Vagina (tissue), 2 donors: ENCODE measurements around the gene CFAP97D1. TPM values are rescaled to one million over a fixed set of nuclear protein-coding genes. Genes with fewer than 3 reads are reported as not detected.

Source experiments
- DNase-seq, 2 donors: peaks; one replicate each; pipeline ENCODE4 v3.0.0-alpha.2; 2017; ENCODE audit errors: extremely low spot score in 2 of 2
- H3K27ac ChIP-seq: fragments of 200-600 bp; sonication (generic); one replicate; pipeline ENCODE4 v1.5.1; 2019
- H3K27me3 ChIP-seq: fragments of 200-600 bp; sonication (generic); one replicate; pipeline ENCODE4 v1.5.1; 2019
- H3K36me3 ChIP-seq, 2 donors: fragments of 200-600 bp; sonication (generic); one replicate each; pipeline ENCODE4 v1.5.1; 2017 to 2019
- H3K4me1 ChIP-seq: fragments of 200-600 bp; sonication (generic); one replicate; pipeline ENCODE4 v1.5.1; 2019
- H3K4me3 ChIP-seq, 2 donors: fragments of 200-600 bp; sonication (generic); 1 replicate in 1 of 2; 2 replicates in 1 of 2; pipeline ENCODE4 v1.5.1; 2016 to 2019
- H3K9me3 ChIP-seq: fragments of 200-600 bp; sonication (generic); one replicate; pipeline ENCODE4 v1.5.1; 2019
- CTCF ChIP-seq, 3 experiments: fragments of 450-650 bp in 2 of 3; fragments of 200-600 bp in 1 of 3; sonication (generic) in 1 of 3; IDR thresholded peaks; one replicate each; pipeline ENCODE4 v1.5.1; 2017 to 2019; ENCODE audit warnings: antibody characterized with exemption in 3 of 3, mild to moderate bottlenecking in 2 of 3, moderate library complexity in 2 of 3
- POLR2A ChIP-seq, 2 donors: fragments of 450-650 bp; IDR thresholded peaks; one replicate each; pipeline ENCODE4 v1.6.1; 2017; ENCODE audit warnings: antibody characterized with exemption in 2 of 2, mild to moderate bottlenecking in 2 of 2, moderate library complexity in 2 of 2
- POLR2AphosphoS5 ChIP-seq, 2 donors: sonication (generic); formaldehyde crosslinking; IDR thresholded peaks; one replicate each; pipeline ENCODE4 v1.9.0; 2017; ENCODE audit warnings: antibody characterized with exemption in 2 of 2, mild to moderate bottlenecking in 2 of 2, low read depth in 1 of 2; ENCODE audit not compliant: insufficient read depth in 1 of 2
- intact Hi-C: fragments of 100-400 bp; cut with DNase I; formaldehyde crosslinking; loops from one replicate; pipeline ENCODE4 v1.15.1; 2023
- total RNA-seq: library from RNA; depleted of rRNA; stranded (reverse); fragments of >200 nt; gene quantifications from one replicate; pipeline ENCODE4 v1.2.3, GENCODE V29; 2016

CFAP97D1 gene
- total RNA-seq, 1 donor from 2014 or later = not detected

- Histone ChIP-seq H3K4me3 (no peak overlapping the region), H3K27me3 (no peaks in the 10 kb centered on the region), H3K9me3 (no peaks in the 10 kb centered on the region), H3K4me1 (no peaks in the 10 kb centered on the region), H3K27ac (no peak overlapping the region), H3K36me3 (peaks cover 0 to 22% of the 10 kb centered on the region in 2 donors)
- DNase-seq = no peak
- TF ChIP-seq CTCF (IDR thresholded peaks at IDR 0.05) (peak; percentile 46 to 55 (median 49)), POLR2A (IDR thresholded peaks at IDR 0.05) (no peak)
- intact Hi-C loops = no loop called here
Observed at GRCh38 chr17:43766413-43767052, 13.7 kb upstream of the CFAP97D1 start.

DNA sequence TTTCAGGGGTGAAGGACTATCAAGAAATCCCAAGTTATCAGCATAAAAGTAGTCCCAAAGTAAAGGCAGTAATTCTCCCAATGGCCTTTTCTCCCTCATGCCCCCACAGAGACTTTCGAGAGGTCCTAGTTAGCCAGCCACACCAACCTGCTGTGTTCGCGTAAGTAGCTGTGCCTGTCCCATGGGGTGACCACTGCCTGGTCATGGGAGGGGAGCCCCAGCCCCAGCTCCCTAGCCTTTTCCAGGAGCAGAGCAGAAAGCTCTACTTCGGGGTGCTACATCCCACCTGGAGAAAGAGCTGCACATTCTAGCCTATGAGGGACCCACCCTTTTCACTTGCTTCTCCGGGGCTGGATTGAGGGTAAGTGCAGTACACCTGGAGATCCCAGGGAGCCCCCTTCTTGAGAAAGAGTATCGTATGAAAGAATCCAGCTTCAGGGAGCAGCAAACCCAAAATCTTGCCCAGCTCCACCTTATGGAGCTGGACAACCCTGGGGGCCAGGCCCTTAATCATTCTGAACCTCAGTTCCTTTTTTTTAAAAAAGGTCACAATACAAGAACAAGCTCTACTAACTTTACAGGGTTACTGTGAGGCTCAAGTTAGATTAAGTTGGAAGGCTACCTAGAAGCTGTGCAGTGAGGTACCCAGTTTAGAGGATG lies 13.1 kb upstream of the CFAP97D1 start:
- Histone ChIP-seq H3K27me3 (no peaks in the 10 kb centered on the region), H3K27ac (no peak overlapping the region), H3K4me1 (no peaks in the 10 kb centered on the region), H3K36me3 (peaks cover 0 to 27% of the 10 kb centered on the region in 2 donors), H3K9me3 (no peaks in the 10 kb centered on the region), H3K4me3 (no peak overlapping the region)
- DNase-seq = no peak
- intact Hi-C loops = no loop called here
- TF ChIP-seq POLR2A (IDR thresholded peaks at IDR 0.05) = no peak
- TF ChIP-seq POLR2AphosphoS5 (IDR thresholded peaks at IDR 0.05; ENCODE audit: insufficient read depth in 1 of 2, low read depth in 1 of 2) = no peak
- no peak for TF ChIP-seq CTCF (IDR thresholded peaks at IDR 0.05)

GRCh38 chr17:43767713-43768059 lies 12.5 kb upstream of the CFAP97D1 start:
- Histone ChIP-seq H3K9me3 (no peaks in the 10 kb centered on the region), H3K27ac (no peak overlapping the region), H3K36me3 (peaks cover 0 to 32% of the 10 kb centered on the region in 2 donors), H3K4me1 (no peaks in the 10 kb centered on the region), H3K4me3 (no peak overlapping the region), H3K27me3 (no peaks in the 10 kb centered on the region)
- TF ChIP-seq POLR2AphosphoS5 (IDR thresholded peaks at IDR 0.05; ENCODE audit: insufficient read depth in 1 of 2, low read depth in 1 of 2) = no peak
- no peak for DNase-seq
- intact Hi-C loops = no loop called here

- no peak overlapping the region for H3K27ac ChIP-seq
- no peak for DNase-seq
- no peaks in the 10 kb centered on the region for H3K27me3 ChIP-seq
- no peaks in the 10 kb centered on the region for H3K4me1 ChIP-seq
- H3K4me3 ChIP-seq = no peak overlapping the region
- intact Hi-C loops = no loop called here
- peaks cover 0 to 39% of the 10 kb centered on the region in 2 donors for H3K36me3 ChIP-seq
- TF ChIP-seq POLR2AphosphoS5 (IDR thresholded peaks at IDR 0.05; ENCODE audit: insufficient read depth in 1 of 2, low read depth in 1 of 2) (peak in 1 of 2 donors; percentile 24), CTCF (IDR thresholded peaks at IDR 0.05) (no peak), POLR2A (IDR thresholded peaks at IDR 0.05) (no peak)
- H3K9me3 ChIP-seq = no peaks in the 10 kb centered on the region
Observed at GRCh38 chr17:43768382-43768781, 11.9 kb upstream of the CFAP97D1 start.

- Histone ChIP-seq H3K4me1 (no peaks in the 10 kb centered on the region), H3K4me3 (no peak overlapping the region), H3K36me3 (peaks cover 0 to 44% of the 10 kb centered on the region in 2 donors), H3K9me3 (no peaks in the 10 kb centered on the region), H3K27ac (no peak overlapping the region), H3K27me3 (no peaks in the 10 kb centered on the region)
- TF ChIP-seq POLR2A (IDR thresholded peaks at IDR 0.05) = no peak
- TF ChIP-seq CTCF (IDR thresholded peaks at IDR 0.05) = no peak
- no peak for TF ChIP-seq POLR2AphosphoS5 (IDR thresholded peaks at IDR 0.05; ENCODE audit: insufficient read depth in 1 of 2, low read depth in 1 of 2)
- no peak for DNase-seq
- intact Hi-C loops = no loop called here
Observed at GRCh38 chr17:43768943-43769342, 11.3 kb upstream of the CFAP97D1 start.
